ENCODE results near the gene ZNF521. TPM values are rescaled to one million over a fixed set of nuclear protein-coding genes. Genes with fewer than 3 reads are reported as not detected.

The ZNF521 gene
- total RNA-seq, 1 donor from 2014 or later: 41.6 TPM

DNA sequence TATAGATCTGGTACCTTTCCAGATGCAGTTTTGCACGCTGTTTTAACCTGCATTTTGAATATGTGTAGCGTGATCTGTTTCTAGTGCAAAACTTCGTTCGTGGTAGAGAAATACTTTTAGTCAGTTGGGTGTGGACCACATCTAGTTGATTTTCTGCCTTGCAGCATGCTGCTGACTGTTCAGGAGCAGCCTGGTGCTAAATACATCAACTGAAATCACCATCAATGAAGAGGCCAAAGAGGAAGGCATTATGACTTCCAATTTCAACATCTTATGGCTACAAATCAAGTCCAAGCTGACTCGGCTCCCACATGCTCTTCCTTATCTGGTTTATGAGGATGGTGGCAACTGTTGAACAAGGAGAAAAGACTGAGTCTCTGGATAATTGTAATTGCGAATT lies 298.5 kb downstream of the ZNF521 start:
- Histone ChIP-seq H3K27me3 (no peaks in the 10 kb centered on the region), H3K27ac (no peak overlapping the region), H3K4me1 (no peaks in the 10 kb centered on the region), H3K4me3 (no peak overlapping the region), H3K9me3 (no peaks in the 10 kb centered on the region), H3K36me3 (no peaks in the 10 kb centered on the region)
- TF ChIP-seq, protein P1, sequence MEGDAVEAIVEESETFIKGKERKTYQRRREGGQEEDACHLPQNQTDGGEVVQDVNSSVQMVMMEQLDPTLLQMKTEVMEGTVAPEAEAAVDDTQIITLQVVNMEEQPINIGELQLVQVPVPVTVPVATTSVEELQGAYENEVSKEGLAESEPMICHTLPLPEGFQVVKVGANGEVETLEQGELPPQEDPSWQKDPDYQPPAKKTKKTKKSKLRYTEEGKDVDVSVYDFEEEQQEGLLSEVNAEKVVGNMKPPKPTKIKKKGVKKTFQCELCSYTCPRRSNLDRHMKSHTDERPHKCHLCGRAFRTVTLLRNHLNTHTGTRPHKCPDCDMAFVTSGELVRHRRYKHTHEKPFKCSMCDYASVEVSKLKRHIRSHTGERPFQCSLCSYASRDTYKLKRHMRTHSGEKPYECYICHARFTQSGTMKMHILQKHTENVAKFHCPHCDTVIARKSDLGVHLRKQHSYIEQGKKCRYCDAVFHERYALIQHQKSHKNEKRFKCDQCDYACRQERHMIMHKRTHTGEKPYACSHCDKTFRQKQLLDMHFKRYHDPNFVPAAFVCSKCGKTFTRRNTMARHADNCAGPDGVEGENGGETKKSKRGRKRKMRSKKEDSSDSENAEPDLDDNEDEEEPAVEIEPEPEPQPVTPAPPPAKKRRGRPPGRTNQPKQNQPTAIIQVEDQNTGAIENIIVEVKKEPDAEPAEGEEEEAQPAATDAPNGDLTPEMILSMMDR (IDR thresholded peaks at IDR 0.05): no peak
- no peak for DNase-seq (ENCODE audit: low spot score in 2 of 2)
- intact Hi-C loops (cut with DNase I): no loop called here

DNA sequence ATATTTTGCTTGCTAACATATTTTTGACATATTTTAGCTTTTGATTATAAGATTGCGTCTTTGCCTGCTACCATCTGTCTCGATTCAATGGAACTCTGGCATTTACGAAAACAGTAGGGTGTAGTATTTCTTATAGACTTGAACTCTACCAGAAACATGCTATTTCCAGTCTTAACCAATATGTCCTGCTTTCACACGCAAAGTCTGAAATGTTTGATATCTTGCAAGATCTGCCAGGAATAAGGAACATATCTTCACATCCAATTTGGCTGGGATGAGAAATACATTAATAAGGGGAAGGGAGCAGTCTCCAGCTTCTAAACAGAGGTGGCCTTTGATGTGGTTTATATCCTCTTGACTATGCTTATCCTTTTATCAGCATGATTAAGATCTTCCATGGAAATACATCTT lies 299.4 kb downstream of the ZNF521 start:
- no peaks in the 10 kb centered on the region for H3K27me3 ChIP-seq
- no peak for DNase-seq (ENCODE audit: low spot score in 2 of 2)
- intact Hi-C loops (cut with DNase I): no loop called here
- no peak overlapping the region for H3K27ac ChIP-seq
- H3K4me3 ChIP-seq: no peak overlapping the region
- no peaks in the 10 kb centered on the region for H3K4me1 ChIP-seq
- TF ChIP-seq, protein P1 (IDR thresholded peaks at IDR 0.05): no peak
- no peaks in the 10 kb centered on the region for H3K36me3 ChIP-seq
- no peaks in the 10 kb centered on the region for H3K9me3 ChIP-seq

DNA sequence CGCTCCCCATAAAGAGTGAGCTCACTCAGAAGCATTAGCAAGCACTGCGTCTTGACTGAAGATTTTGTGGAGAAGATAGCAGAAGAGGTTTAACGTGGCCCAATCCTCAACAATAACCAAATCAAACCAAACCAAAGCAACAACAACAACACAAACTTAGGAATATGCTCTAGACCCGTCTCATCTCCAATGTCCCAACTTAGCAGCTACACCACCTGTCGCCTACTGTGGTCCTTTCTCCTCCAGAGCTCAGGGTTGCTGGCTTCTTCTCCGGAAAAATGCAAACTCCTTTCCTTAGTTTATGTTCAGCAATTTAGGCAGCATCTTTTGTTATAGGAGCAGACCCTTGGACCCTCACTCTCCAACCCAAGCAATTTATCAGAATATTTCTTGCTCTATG lies 301.4 kb downstream of the ZNF521 start:
- DNase-seq (ENCODE audit: low spot score in 2 of 2): no peak
- TF ChIP-seq, protein P1 (IDR thresholded peaks at IDR 0.05): no peak
- no peak overlapping the region for H3K4me3 ChIP-seq
- intact Hi-C loops (cut with DNase I): no loop called here
- no peaks in the 10 kb centered on the region for H3K9me3 ChIP-seq
- H3K27ac ChIP-seq: no peak overlapping the region
- no peaks in the 10 kb centered on the region for H3K36me3 ChIP-seq
- no peaks in the 10 kb centered on the region for H3K4me1 ChIP-seq
- H3K27me3 ChIP-seq: no peaks in the 10 kb centered on the region

DNA sequence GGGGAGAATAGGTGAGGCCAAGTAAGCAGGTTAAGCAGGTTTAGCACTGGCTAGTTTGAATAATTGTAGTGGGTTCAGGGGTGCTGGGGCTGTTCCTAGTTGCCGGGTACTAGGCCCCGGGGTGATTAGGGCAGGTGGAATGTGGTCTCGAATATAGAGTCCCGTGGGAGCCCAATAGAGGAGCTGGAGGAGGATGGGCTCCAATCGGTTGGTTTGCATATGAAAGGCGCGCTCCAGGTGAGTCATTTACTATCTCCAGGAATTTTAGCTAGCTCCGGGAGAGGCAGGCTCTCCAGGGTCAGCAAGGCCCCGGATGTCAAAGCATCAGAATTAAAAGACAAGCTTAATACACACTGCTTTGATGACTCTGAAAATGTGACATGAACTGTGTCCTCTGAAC lies 304.0 kb downstream of the ZNF521 start:
- Histone ChIP-seq H3K9me3 (no peaks in the 10 kb centered on the region), H3K27ac (no peak overlapping the region), H3K27me3 (no peaks in the 10 kb centered on the region), H3K36me3 (no peaks in the 10 kb centered on the region), H3K4me3 (no peak overlapping the region), H3K4me1 (no peaks in the 10 kb centered on the region)
- no peak for DNase-seq (ENCODE audit: low spot score in 2 of 2)
- TF ChIP-seq, protein P1 (IDR thresholded peaks at IDR 0.05): no peak
- intact Hi-C loops (cut with DNase I): no loop called here

DNA sequence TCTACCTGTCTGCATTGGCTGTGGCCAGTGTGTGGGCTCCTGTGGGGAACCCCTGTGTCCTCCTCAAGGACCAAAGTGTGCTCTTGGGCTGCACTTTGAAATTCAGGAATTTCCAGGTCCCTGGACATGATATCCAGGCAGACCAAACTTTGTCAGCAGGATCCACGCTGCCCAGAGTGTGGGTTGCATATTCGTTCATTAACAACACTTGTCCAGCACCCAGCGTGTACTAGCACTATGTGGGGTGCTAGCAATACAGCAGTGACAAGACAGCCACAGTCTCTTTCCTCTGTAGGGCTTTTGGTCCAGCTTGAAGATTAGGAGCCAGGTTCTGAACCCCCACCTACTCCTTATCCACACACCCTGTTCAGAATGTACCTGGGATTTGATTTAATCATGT lies 304.5 kb downstream of the ZNF521 start:
- TF ChIP-seq, protein P1 (IDR thresholded peaks at IDR 0.05): no peak
- Histone ChIP-seq H3K36me3 (no peaks in the 10 kb centered on the region), H3K27me3 (no peaks in the 10 kb centered on the region), H3K4me1 (no peaks in the 10 kb centered on the region), H3K9me3 (no peaks in the 10 kb centered on the region), H3K4me3 (no peak overlapping the region), H3K27ac (no peak overlapping the region)
- no peak for DNase-seq (ENCODE audit: low spot score in 2 of 2)
- intact Hi-C loops (cut with DNase I): no loop called here

DNA sequence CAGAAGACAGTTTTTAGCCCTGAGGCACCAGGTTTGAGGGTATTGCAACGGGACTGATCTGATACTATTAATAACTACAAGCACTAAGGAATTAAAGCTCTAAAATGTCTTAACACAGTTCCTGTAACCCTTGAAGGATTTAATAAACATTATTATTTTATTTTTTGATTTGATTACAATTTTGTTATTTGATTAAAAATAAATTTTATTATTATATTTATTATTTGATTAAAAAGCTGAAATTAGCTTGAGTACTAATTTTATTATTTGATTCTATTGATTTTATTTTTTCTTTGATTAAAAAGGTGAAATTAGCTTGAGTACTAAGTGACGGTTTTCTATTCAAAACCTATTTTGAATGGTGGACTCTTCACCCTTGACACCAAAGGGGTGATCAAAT lies 307.3 kb downstream of the ZNF521 start:
- Histone ChIP-seq H3K36me3 (no peaks in the 10 kb centered on the region), H3K4me1 (no peaks in the 10 kb centered on the region), H3K4me3 (no peak overlapping the region), H3K27ac (no peak overlapping the region), H3K27me3 (no peaks in the 10 kb centered on the region), H3K9me3 (no peaks in the 10 kb centered on the region)
- TF ChIP-seq, protein P1 (IDR thresholded peaks at IDR 0.05): no peak
- intact Hi-C loops (cut with DNase I): no loop called here
- DNase-seq (ENCODE audit: low spot score in 2 of 2): no peak
